ENCODE measurements around the gene WDR64. TPM values are rescaled to one million over a fixed set of nuclear protein-coding genes. Genes with fewer than 3 reads are reported as not detected.

The WDR64 gene
- total and polyA plus RNA-seq, 2 of the 13 experiments (the other 11 are each of a cell fraction or from before 2014, with no cell fraction given) = not detected

DNA sequence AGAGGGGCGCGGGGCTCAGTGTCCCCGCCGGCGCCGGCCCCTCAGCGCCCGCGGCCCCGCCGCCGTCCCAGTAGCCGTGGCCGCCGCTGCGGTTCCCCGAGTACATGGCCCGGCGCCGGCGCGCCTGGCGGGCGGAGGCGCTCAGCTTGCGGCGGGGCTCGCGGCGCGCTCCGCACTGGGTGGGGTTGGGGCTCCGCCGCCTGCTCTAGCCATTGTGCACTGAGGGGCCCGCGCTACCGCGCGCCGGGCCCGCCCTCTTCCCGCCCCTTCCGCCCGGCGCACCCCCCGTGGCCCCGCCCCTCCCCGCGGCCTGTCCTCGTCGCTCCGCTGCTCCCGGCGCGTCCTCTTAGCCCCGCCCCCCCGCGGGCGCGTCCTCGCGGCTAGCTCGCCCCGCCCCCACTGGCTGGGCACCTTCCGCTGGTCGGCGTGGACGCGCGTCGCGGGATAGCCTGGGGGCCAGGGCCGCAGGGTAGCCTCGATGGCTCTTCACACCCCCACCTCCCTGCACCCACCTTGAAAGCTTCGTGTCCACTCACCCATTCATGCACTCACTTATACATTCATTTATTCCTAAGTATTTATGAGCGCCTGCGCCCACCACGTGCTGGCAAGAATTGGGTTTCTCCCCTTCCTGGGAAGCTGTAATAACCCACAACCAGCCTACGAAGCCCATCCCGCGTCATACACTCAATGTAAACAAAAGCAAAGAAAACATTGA, 11.8 kb upstream of the WDR64 start, which contains the start of the genes CHML and OPN3 (continued):
- TF ChIP-seq ZNF709 (CRISPR knock-in tag; IDR thresholded peaks at IDR 0.05) = no peak
- TF ChIP-seq FOXJ3 (CRISPR knock-in tag; IDR thresholded peaks at IDR 0.05; ENCODE audit: borderline replicate concordance) = peak; percentile 35; the same call in 1 of the 2 replicates
- no peak for TF ChIP-seq ZNF354B (CRISPR knock-in tag; IDR thresholded peaks at IDR 0.05)
- no peak for TF ChIP-seq ZNF274 (CRISPR knock-in tag; IDR thresholded peaks at IDR 0.05)
- TF ChIP-seq, protein P1, sequence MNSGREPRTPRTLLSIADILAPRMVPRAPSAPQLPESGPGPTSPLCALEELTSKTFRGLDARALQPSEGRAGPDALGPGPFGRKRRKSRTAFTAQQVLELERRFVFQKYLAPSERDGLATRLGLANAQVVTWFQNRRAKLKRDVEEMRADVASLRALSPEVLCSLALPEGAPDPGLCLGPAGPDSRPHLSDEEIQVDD (CRISPR knock-in tag; IDR thresholded peaks at IDR 0.05; ENCODE audit: borderline replicate concordance) = no peak
- peak; percentile 44; the same call in 1 of the 2 replicates for TF ChIP-seq SMYD3 (CRISPR knock-in tag; IDR thresholded peaks at IDR 0.05)
- no peak for TF ChIP-seq NFYB (CRISPR knock-in tag; IDR thresholded peaks at IDR 0.05)
- TF ChIP-seq ZFP82 (CRISPR knock-in tag; IDR thresholded peaks at IDR 0.05; ENCODE audit: borderline replicate concordance) = no peak
- TF ChIP-seq, protein P2, sequence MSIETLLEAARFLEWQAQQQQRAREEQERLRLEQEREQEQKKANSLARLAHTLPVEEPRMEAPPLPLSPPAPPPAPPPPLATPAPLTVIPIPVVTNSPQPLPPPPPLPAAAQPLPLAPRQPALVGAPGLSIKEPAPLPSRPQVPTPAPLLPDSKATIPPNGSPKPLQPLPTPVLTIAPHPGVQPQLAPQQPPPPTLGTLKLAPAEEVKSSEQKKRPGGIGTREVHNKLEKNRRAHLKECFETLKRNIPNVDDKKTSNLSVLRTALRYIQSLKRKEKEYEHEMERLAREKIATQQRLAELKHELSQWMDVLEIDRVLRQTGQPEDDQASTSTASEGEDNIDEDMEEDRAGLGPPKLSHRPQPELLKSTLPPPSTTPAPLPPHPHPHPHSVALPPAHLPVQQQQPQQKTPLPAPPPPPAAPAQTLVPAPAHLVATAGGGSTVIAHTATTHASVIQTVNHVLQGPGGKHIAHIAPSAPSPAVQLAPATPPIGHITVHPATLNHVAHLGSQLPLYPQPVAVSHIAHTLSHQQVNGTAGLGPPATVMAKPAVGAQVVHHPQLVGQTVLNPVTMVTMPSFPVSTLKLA (IDR thresholded peaks at IDR 0.05) = peak; percentile 22; the same call in 1 of the 2 replicates
- TF ChIP-seq NR2F1 (CRISPR knock-in tag; IDR thresholded peaks at IDR 0.05) = no peak
- TF ChIP-seq, protein P3, sequence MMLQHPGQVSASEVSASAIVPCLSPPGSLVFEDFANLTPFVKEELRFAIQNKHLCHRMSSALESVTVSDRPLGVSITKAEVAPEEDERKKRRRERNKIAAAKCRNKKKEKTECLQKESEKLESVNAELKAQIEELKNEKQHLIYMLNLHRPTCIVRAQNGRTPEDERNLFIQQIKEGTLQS (CRISPR knock-in tag; IDR thresholded peaks at IDR 0.05) = no peak
- TF ChIP-seq, protein P4, sequence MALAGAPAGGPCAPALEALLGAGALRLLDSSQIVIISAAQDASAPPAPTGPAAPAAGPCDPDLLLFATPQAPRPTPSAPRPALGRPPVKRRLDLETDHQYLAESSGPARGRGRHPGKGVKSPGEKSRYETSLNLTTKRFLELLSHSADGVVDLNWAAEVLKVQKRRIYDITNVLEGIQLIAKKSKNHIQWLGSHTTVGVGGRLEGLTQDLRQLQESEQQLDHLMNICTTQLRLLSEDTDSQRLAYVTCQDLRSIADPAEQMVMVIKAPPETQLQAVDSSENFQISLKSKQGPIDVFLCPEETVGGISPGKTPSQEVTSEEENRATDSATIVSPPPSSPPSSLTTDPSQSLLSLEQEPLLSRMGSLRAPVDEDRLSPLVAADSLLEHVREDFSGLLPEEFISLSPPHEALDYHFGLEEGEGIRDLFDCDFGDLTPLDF (CRISPR knock-in tag; IDR thresholded peaks at IDR 0.05) = 0 out of 2 replicates have a peak, but pooled peaks have one; percentile 28
- TF ChIP-seq, protein P5, sequence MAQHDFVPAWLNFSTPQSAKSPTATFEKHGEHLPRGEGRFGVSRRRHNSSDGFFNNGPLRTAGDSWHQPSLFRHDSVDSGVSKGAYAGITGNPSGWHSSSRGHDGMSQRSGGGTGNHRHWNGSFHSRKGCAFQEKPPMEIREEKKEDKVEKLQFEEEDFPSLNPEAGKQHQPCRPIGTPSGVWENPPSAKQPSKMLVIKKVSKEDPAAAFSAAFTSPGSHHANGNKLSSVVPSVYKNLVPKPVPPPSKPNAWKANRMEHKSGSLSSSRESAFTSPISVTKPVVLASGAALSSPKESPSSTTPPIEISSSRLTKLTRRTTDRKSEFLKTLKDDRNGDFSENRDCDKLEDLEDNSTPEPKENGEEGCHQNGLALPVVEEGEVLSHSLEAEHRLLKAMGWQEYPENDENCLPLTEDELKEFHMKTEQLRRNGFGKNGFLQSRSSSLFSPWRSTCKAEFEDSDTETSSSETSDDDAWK (CRISPR knock-in tag; IDR thresholded peaks at IDR 0.05) = no peak
- TF ChIP-seq ZNF605 (CRISPR knock-in tag; IDR thresholded peaks at IDR 0.05) = no peak
- TF ChIP-seq ZNF674 (CRISPR knock-in tag; IDR thresholded peaks at IDR 0.05; ENCODE audit: low read depth) = no peak
- no peak for TF ChIP-seq ZNF337 (CRISPR knock-in tag; IDR thresholded peaks at IDR 0.05; ENCODE audit: borderline replicate concordance, low read depth)
- TF ChIP-seq ZNF598 (CRISPR knock-in tag; IDR thresholded peaks at IDR 0.05; ENCODE audit: borderline replicate concordance) = no peak
- TF ChIP-seq ZKSCAN5 (CRISPR knock-in tag; IDR thresholded peaks at IDR 0.05) = no peak
- no peak for TF ChIP-seq TBP (CRISPR knock-in tag; IDR thresholded peaks at IDR 0.05)
- TF ChIP-seq NR2C2 (CRISPR knock-in tag; IDR thresholded peaks at IDR 0.05; ENCODE audit: borderline replicate concordance) = no peak
- no peak for TF ChIP-seq SRSF9 (IDR thresholded peaks at IDR 0.05; ENCODE audit: borderline replicate concordance, insufficient read depth, low read depth, low read length, poor library complexity, severe bottlenecking)
- no peak for TF ChIP-seq ZBTB20 (CRISPR knock-in tag; IDR thresholded peaks at IDR 0.05; ENCODE audit: borderline replicate concordance, low read depth)
- no peak for TF ChIP-seq GATA4 (IDR thresholded peaks at IDR 0.05; ENCODE audit: borderline replicate concordance, low read depth)
- no peak; the same call in 1 of the 2 replicates for TF ChIP-seq ZMYM3 (CRISPR knock-in tag; IDR thresholded peaks at IDR 0.05)
- no peak for TF ChIP-seq SMAD1 (CRISPR knock-in tag; IDR thresholded peaks at IDR 0.05; ENCODE audit: borderline replicate concordance, low read depth)
- no peak for TF ChIP-seq TEAD2 (CRISPR knock-in tag; IDR thresholded peaks at IDR 0.05)
